Smooth muscle cell (in vitro differentiated cells): ENCODE measurements around the gene CABLES1. TPM values are rescaled to one million over a fixed set of nuclear protein-coding genes. Genes with fewer than 3 reads are reported as not detected.

Source experiments
- DNase-seq: peaks from one replicate; lab custom pipeline; 2025; ENCODE audit not compliant: unreplicated experiment; lab: John Stamatoyannopoulos, UW
- H2AFZ ChIP-seq: fragments of 200-600 bp; sonication (generic); 2 replicates; pipeline ENCODE4 v1.6.0; 2016; ENCODE audit warnings: antibody characterized with exemption, low read depth, mild to moderate bottlenecking
- H3F3A ChIP-seq: fragments of 200-600 bp; sonication (generic); 2 replicates; pipeline ENCODE4 v1.6.0; 2017; ENCODE audit warnings: antibody characterized with exemption, low read depth
- H3K27ac ChIP-seq: fragments of 200-600 bp; sonication (generic); 2 replicates; pipeline ENCODE4 v1.5.1; 2016; ENCODE audit warnings: low read depth, mild to moderate bottlenecking
- H3K27me3 ChIP-seq: fragments of 200-600 bp; sonication (generic); 2 replicates; pipeline ENCODE4 v1.6.1; 2016; ENCODE audit warnings: low read depth, mild to moderate bottlenecking
- H3K36me3 ChIP-seq: fragments of 200-600 bp; sonication (generic); 2 replicates; pipeline ENCODE4 v1.5.1; 2016; ENCODE audit warnings: low read depth
- H3K4me1 ChIP-seq: fragments of 200-600 bp; sonication (generic); 2 replicates; pipeline ENCODE4 v1.5.1; 2016; ENCODE audit warnings: low read depth
- H3K4me2 ChIP-seq: fragments of 200-600 bp; sonication (generic); 2 replicates; pipeline ENCODE4 v1.6.0; 2016; ENCODE audit warnings: mild to moderate bottlenecking
- H3K4me3 ChIP-seq: fragments of 200-600 bp; sonication (generic); 2 replicates; pipeline ENCODE4 v1.5.1; 2016; ENCODE audit warnings: mild to moderate bottlenecking
- H3K79me2 ChIP-seq: fragments of 200-600 bp; sonication (generic); 2 replicates; pipeline ENCODE4 v1.6.0; 2016; ENCODE audit warnings: low read depth, mild to moderate bottlenecking
- H3K9ac ChIP-seq: fragments of 200-600 bp; sonication (generic); 2 replicates; pipeline ENCODE4 v1.6.0; 2016; ENCODE audit warnings: low read depth
- H3K9me3 ChIP-seq: fragments of 200-600 bp; sonication (generic); replicated peaks from 2 replicates; pipeline ENCODE4 v1.5.1; 2016; ENCODE audit warnings: low read depth
- H4K20me1 ChIP-seq: fragments of 200-600 bp; sonication (generic); 2 replicates; pipeline ENCODE4 v1.6.0; 2016; ENCODE audit warnings: low read depth
- CTCF ChIP-seq: fragments of 200-600 bp; sonication (generic); IDR thresholded peaks from 2 replicates; pipeline ENCODE4 v1.5.1; 2017; ENCODE audit warnings: borderline replicate concordance, mild to moderate bottlenecking, antibody characterized with exemption; ENCODE audit not compliant: insufficient read depth, poor library complexity, severe bottlenecking
- WGBS: methylation state at CpG from one replicate; pipeline ENCODE4 v1.1.7; 2016; ENCODE audit warnings: low lambda C conversion rate; 5-methylcytosine and 5-hydroxymethylcytosine counted together
- polyA plus RNA-seq: library from polyadenylated mRNA; unstranded; fragments of >200 nt; fragmentation: Nextera tagmentation; extraction: Ambion mirVana; gene quantifications from 2 replicates; pipeline ENCODE4 v1.2.1, GENCODE V29; 2016
- total RNA-seq: library from RNA; depleted of rRNA; stranded (reverse); fragments of >200 nt; gene quantifications from 2 replicates; pipeline ENCODE4 v1.2.3, GENCODE V29; 2014

The CABLES1 gene
- total and polyA plus RNA-seq, 2 experiments from 2014 or later = 1.2 to 2.4 TPM

DNA sequence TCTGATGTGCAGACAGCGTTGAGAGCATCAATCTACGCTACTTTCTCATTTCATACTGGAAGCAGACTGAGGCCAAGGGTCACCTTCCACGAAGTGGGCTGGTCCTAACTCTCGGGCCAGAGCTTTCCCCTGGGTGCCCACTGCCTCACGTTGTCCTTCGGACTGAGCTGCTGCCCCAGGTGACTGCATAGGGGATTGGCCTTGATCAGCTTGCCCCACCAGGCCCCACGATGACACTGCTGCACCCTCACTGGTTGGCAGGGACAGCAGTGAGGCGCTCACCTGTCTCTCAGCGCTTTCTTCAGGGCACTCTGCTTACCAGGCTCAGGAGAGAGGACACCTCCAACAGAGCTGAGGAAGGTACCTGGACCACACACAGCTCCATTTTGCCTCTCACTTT is 47.3 kb downstream of the CABLES1 start:
- Histone ChIP-seq H2AFZ (no peak overlapping the region), H3K4me1 (no peaks in the 10 kb centered on the region), H3K9me3 (no peaks in the 10 kb centered on the region), H3K4me2 (peak overlapping the region; percentile 13), H4K20me1 (no peaks in the 10 kb centered on the region), H3K27me3 (no peaks in the 10 kb centered on the region), H3F3A (peaks cover 7% of the 10 kb centered on the region), H3K9ac (peak overlapping the region; percentile 64), H3K79me2 (no peaks in the 10 kb centered on the region), H3K4me3 (no peak overlapping the region), H3K36me3 (no peaks in the 10 kb centered on the region), H3K27ac (peak overlapping the region; percentile 91)
- 95% methylated on average over 9 of the region's 9 CpGs for WGBS
- no peak for DNase-seq
- TF ChIP-seq CTCF = no peak

DNA sequence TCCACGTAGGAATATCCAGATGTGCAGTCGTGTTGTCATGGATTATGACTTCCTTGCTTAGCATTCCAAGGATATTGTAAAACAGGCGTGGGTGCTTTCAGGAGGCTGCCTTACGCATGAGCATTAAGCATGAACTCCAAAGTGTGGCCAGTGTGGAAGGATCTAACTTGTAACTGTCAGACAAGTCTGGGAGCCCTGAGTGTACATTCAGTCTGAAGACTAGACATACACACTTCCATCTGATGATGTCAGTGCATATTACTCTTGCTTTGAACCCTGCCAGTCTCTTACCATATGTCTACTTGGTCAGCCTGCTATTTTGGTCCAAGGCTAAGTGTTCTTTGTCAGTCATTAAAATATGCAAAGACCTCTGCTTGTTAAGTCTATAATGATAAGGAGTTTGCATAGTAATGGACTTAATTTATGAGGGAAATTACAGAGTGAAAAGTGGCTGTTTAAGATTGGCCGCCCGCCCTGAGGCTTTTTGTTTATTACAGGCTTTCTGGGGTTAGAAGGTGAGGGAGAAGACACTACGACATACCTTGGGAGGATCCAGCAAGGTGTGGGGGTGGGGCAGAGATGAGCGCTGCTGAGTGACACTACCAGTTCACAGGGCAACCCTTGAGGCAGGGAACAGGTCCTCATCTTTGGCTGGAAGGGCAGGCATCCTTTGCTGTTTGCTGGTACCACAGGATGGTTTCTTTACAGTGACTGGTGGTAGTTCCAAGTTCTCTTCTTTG is 48.3 kb downstream of the CABLES1 start:
- H2AFZ ChIP-seq = no peak overlapping the region
- H3K36me3 ChIP-seq = no peaks in the 10 kb centered on the region
- no peaks in the 10 kb centered on the region for H3K9me3 ChIP-seq
- TF ChIP-seq CTCF = no peak
- peak overlapping the region; percentile 64 for H3K9ac ChIP-seq
- H3K4me3 ChIP-seq = no peak overlapping the region
- 21% methylated on average over 8 of the region's 8 CpGs for WGBS
- peak overlapping the region; percentile 91 for H3K27ac ChIP-seq
- no peaks in the 10 kb centered on the region for H3K79me2 ChIP-seq
- peaks cover 4% of the 10 kb centered on the region for H3K4me1 ChIP-seq
- H3K27me3 ChIP-seq = no peaks in the 10 kb centered on the region
- H3K4me2 ChIP-seq = peak overlapping the region; percentile 13
- no peak for DNase-seq
- H3F3A ChIP-seq = peaks cover 7% of the 10 kb centered on the region
- H4K20me1 ChIP-seq = no peaks in the 10 kb centered on the region

DNA sequence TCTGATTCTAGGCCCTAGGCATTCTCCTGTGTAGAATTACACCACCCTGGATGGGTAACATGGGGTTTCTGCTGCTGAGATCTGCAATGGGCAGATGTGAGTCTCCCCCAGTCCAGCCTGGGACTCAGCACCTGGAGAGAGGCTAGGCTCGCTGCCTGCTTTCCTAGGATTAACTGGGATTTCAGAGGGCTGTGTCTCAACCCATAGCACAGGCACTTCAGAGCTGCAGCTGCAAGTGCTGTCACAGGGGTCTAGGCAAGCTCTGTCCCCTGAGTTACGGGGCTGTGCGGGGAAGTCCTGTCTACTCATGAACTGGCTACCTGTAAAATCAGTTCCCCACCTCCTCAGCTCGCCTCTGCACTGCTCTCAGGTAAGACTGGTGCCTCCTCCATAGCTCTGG is 51.5 kb downstream of the CABLES1 start:
- Histone ChIP-seq H2AFZ (no peak overlapping the region), H4K20me1 (no peaks in the 10 kb centered on the region), H3K4me1 (peaks cover 6% of the 10 kb centered on the region), H3K36me3 (no peaks in the 10 kb centered on the region), H3F3A (peaks cover 7% of the 10 kb centered on the region), H3K9me3 (no peaks in the 10 kb centered on the region), H3K27ac (no peak overlapping the region), H3K27me3 (no peaks in the 10 kb centered on the region), H3K4me2 (no peak overlapping the region), H3K4me3 (no peak overlapping the region), H3K79me2 (no peaks in the 10 kb centered on the region), H3K9ac (no peak overlapping the region)
- no peak for DNase-seq
- 77% methylated on average over 4 of the region's 4 CpGs for WGBS
- TF ChIP-seq CTCF = no peak
